SK-N-SH (cell line): ENCODE data around the gene PLXNB3. TPM values are rescaled to one million over a fixed set of nuclear protein-coding genes. Genes with fewer than 3 reads are reported as not detected.
"Not testable (repeated sequence)": the region's sequence is repeated elsewhere in the genome, so short reads cannot be mapped to it uniquely, and the experiment has no call there.

Experiments used
- CTCF ChIA-PET: fragments of 300-600, 350-600 bp; formaldehyde crosslinking; extraction: SDS; loops from one replicate; lab custom pipeline; 2021; lab: Yijun Ruan, JAX
- POLR2A ChIA-PET: fragments of 350-600 bp; sonication (Branson Sonifier 250); formaldehyde crosslinking; extraction: SDS; loops from one replicate; lab custom pipeline; 2020; ENCODE audit warnings: antibody characterized with exemption, inconsistent platforms; lab: Yijun Ruan, JAX
- DNase-seq: peaks from one replicate; pipeline ENCODE4 v3.0.0; 2012
- H2AFZ ChIP-seq: fragments of 200-600 bp; sonication (generic); 2 replicates; pipeline ENCODE4 v1.8.1; 2016; ENCODE audit warnings: antibody characterized with exemption, mild to moderate bottlenecking, low read depth
- H3F3A ChIP-seq: fragments of 200-600 bp; sonication (generic); replicated peaks from 2 replicates; pipeline ENCODE3; 2016; ENCODE audit warnings: antibody characterized with exemption, mild to moderate bottlenecking; ENCODE audit not compliant: insufficient read depth
- H3K27ac ChIP-seq, 2 experiments: fragments of 200-500 bp in 1 of 2; fragments of 200-600 bp in 1 of 2; sonication (Bioruptor generic) in 1 of 2; sonication (generic), shearing (Covaris generic) in 1 of 2; 2 replicates each; pipeline versions ENCODE4 v1.5.1 to v1.6.1; 2014 to 2016; ENCODE audit warnings: low read depth in 2 of 2, inconsistent platforms in 1 of 2, low read length in 1 of 2, mild to moderate bottlenecking in 1 of 2, mixed read lengths in 1 of 2
- H3K27me3 ChIP-seq: fragments of 200-600 bp; sonication (generic), shearing (Covaris generic); 2 replicates; pipeline ENCODE4 v1.6.1; 2016; ENCODE audit warnings: mixed run types; ENCODE audit not compliant: insufficient read depth
- H3K36me3 ChIP-seq, 2 experiments: fragments of 200-500 bp in 1 of 2; fragments of 200-600 bp in 1 of 2; sonication (Bioruptor generic) in 1 of 2; sonication (generic) in 1 of 2; replicated peaks in 1 of 2; 2 replicates each; pipeline versions ENCODE3 to v1.5.1; 2014 to 2016; ENCODE audit warnings: low read length in 1 of 2, mild to moderate bottlenecking in 1 of 2; ENCODE audit not compliant: insufficient read depth in 2 of 2, control insufficient read depth in 1 of 2
- H3K4me1 ChIP-seq, 2 experiments: fragments of 200-500 bp in 1 of 2; fragments of 200-600 bp in 1 of 2; sonication (Bioruptor generic) in 1 of 2; sonication (generic), shearing (Covaris generic) in 1 of 2; 2 replicates each; pipeline versions ENCODE4 v1.5.1 to v1.6.1; 2014 to 2016; ENCODE audit warnings: low read depth in 1 of 2, low read length in 1 of 2, mixed run types in 1 of 2; ENCODE audit not compliant: insufficient read depth in 2 of 2, control insufficient read depth in 1 of 2
- H3K4me2 ChIP-seq: fragments of 200-600 bp; sonication (generic), shearing (Covaris generic); 2 replicates; pipeline ENCODE4 v1.6.1; 2017; ENCODE audit warnings: mixed run types
- H3K4me3 ChIP-seq, 2 experiments: fragments of 200-500 bp in 1 of 2; fragments of 200-600 bp in 1 of 2; sonication (Bioruptor generic) in 1 of 2; sonication (generic), shearing (Covaris generic) in 1 of 2; 2 replicates each; pipeline versions ENCODE4 v1.5.1 to v1.8.1; 2014 to 2016; ENCODE audit warnings: low read depth in 2 of 2, inconsistent platforms in 1 of 2, low read length in 1 of 2, mild to moderate bottlenecking in 1 of 2, mixed read lengths in 1 of 2, moderate library complexity in 1 of 2
- H3K79me2 ChIP-seq: fragments of 200-600 bp; sonication (generic); 2 replicates; pipeline ENCODE4 v1.8.1; 2017; ENCODE audit warnings: mild to moderate bottlenecking; ENCODE audit not compliant: insufficient read depth
- H3K9ac ChIP-seq: fragments of 200-600 bp; sonication (generic); 2 replicates; pipeline ENCODE4 v1.6.1; 2017; ENCODE audit warnings: mixed run types
- H3K9me2 ChIP-seq: fragments of 200-600 bp; sonication (generic); 2 replicates; pipeline ENCODE4 v1.6.1; 2017; ENCODE audit warnings: mixed run types
- H3K9me3 ChIP-seq: fragments of 200-600 bp; sonication (generic); 2 replicates; pipeline ENCODE4 v1.6.1; 2017; ENCODE audit warnings: mixed run types, mild to moderate bottlenecking, moderate library complexity
- H4K20me1 ChIP-seq: fragments of 200-600 bp; sonication (generic); 2 replicates; pipeline ENCODE4 v1.6.1; 2017; ENCODE audit warnings: mild to moderate bottlenecking, mixed run types; ENCODE audit not compliant: insufficient read depth
- ELF1 ChIP-seq: IDR thresholded peaks from 2 replicates; pipeline ENCODE4 v1.4.0; 2012
- FOXJ3 ChIP-seq: sonication (generic); formaldehyde crosslinking; IDR thresholded peaks from 2 replicates; pipeline ENCODE4 v1.5.1; 2020; ENCODE audit warnings: mild to moderate bottlenecking, missing genetic modification reagents
- NFIC ChIP-seq: IDR thresholded peaks from 2 replicates; pipeline ENCODE4 v1.4.0; 2012; ENCODE audit warnings: borderline replicate concordance
- NRF1 ChIP-seq: IDR thresholded peaks from 2 replicates; pipeline ENCODE4 v1.6.1; 2012; ENCODE audit warnings: low read depth, mild to moderate bottlenecking, low read length
- SIN3A ChIP-seq: IDR thresholded peaks from 2 replicates; pipeline ENCODE4 v1.6.1; 2012; ENCODE audit warnings: low read depth, mild to moderate bottlenecking, low read length, moderate library complexity, borderline replicate concordance
- SMC3 ChIP-seq: IDR thresholded peaks from 2 replicates; pipeline ENCODE4 v1.6.1; 2012; ENCODE audit warnings: low read depth, low read length, improper control_type of control experiment
- USF2 ChIP-seq: fragments of 150-350 bp; IDR thresholded peaks from 2 replicates; pipeline ENCODE4 v1.6.1; 2017; ENCODE audit warnings: antibody characterized with exemption, low read length, low read depth, borderline replicate concordance
- WGBS: methylation state at CpG from one replicate; pipeline ENCODE4 v1.1.6; 2017; ENCODE audit warnings: low lambda C conversion rate; 5-methylcytosine and 5-hydroxymethylcytosine counted together
- polyA plus RNA-seq, 3 experiments: library from polyadenylated mRNA; depleted of rRNA; stranded (reverse); fragments of >200 nt; gene quantifications; 2 replicates each; pipeline ENCODE4 v1.2.3, GENCODE V29; 2012
- TF ChIP-seq, protein P1 (sequence below): IDR thresholded peaks from 2 replicates; pipeline ENCODE4 v1.4.0; 2012; ENCODE audit warnings: low read depth, borderline replicate concordance

PLXNB3 gene
- polyA plus RNA-seq, 1 of the 3 experiments (the other 2 are of a cell fraction): 15.5 TPM

DNA sequence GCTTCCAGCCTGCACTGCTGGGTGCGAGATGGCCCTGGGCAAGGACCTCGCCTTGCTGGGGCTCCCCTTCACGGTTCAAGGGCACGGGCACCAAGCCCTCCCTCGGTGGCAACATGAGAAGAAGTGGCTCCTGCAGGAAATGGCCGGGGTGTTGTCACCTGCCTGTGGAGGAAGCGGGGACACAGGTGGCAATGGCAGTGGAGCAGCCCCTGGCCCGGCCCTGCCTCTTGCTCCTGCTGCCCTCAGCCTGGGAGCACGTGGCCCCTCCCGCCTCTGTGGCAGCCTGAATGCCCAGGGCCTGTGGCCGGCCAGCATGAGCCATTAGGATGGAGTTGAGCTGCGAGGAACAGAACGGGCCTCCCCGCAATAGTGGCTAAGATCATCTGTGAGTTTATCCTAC lies 22.6 kb upstream of the PLXNB3 start:
- Histone ChIP-seq H3K27ac (no peak overlapping the region), H4K20me1 (no peaks in the 10 kb centered on the region), H3K4me3 (no peak overlapping the region), H2AFZ (no peak overlapping the region), H3K4me1 (peaks cover 0 to 7% of the 10 kb centered on the region in 2 experiments; a peak in 1 of 4 replicates), H3F3A (no peaks in the 10 kb centered on the region), H3K4me2 (no peak overlapping the region), H3K79me2 (no peaks in the 10 kb centered on the region), H3K36me3 (peaks cover 0 to 4% of the 10 kb centered on the region in 2 experiments), H3K9me3 (no peaks in the 10 kb centered on the region), H3K9me2 (no peaks in the 10 kb centered on the region), H3K27me3 (no peaks in the 10 kb centered on the region; the same call in none of the 2 replicates), H3K9ac (no peak overlapping the region)
- TF ChIP-seq ELF1: no peak
- no peak for TF ChIP-seq USF2
- TF ChIP-seq NFIC: no peak
- TF ChIP-seq SMC3: no peak
- no peak for TF ChIP-seq FOXJ3 (CRISPR knock-in tag)
- no peak for TF ChIP-seq SIN3A
- TF ChIP-seq, protein P1, sequence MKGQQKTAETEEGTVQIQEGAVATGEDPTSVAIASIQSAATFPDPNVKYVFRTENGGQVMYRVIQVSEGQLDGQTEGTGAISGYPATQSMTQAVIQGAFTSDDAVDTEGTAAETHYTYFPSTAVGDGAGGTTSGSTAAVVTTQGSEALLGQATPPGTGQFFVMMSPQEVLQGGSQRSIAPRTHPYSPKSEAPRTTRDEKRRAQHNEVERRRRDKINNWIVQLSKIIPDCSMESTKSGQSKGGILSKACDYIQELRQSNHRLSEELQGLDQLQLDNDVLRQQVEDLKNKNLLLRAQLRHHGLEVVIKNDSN: no peak
- TF ChIP-seq NRF1: no peak
- DNase-seq: no peak
- CTCF ChIA-PET: no interaction called here
- WGBS: 42% methylated on average over 9 of the region's 14 CpGs
- POLR2A ChIA-PET: no interaction called here

GRCh38 chrX:153742111-153742510 lies 21.9 kb upstream of the PLXNB3 start:
- H3K9me3 ChIP-seq, POLR2A ChIA-PET, H3K36me3 ChIP-seq, H3K4me1 ChIP-seq, H3K4me2 ChIP-seq, H3K27ac ChIP-seq, CTCF ChIA-PET, H3K79me2 ChIP-seq, H3K4me3 ChIP-seq, H2AFZ ChIP-seq, H3F3A ChIP-seq, H3K27me3 ChIP-seq, H4K20me1 ChIP-seq, H3K9ac ChIP-seq, H3K9me2 ChIP-seq, DNase-seq: not testable (repeated sequence)
- 49% methylated on average over 11 of the region's 14 CpGs for WGBS

GRCh38 chrX:153742796-153743467 lies 21.1 kb upstream of the PLXNB3 start:
- H3K9ac ChIP-seq, H3K9me3 ChIP-seq, CTCF ChIA-PET, H3K79me2 ChIP-seq, H3K4me3 ChIP-seq, H2AFZ ChIP-seq, H4K20me1 ChIP-seq, H3K27ac ChIP-seq, H3K4me2 ChIP-seq, POLR2A ChIA-PET, H3F3A ChIP-seq, H3K9me2 ChIP-seq, H3K36me3 ChIP-seq, H3K27me3 ChIP-seq, H3K4me1 ChIP-seq, DNase-seq: not testable (repeated sequence)
- WGBS: no CpG with 5 or more reads among the region's 32 CpGs

DNA sequence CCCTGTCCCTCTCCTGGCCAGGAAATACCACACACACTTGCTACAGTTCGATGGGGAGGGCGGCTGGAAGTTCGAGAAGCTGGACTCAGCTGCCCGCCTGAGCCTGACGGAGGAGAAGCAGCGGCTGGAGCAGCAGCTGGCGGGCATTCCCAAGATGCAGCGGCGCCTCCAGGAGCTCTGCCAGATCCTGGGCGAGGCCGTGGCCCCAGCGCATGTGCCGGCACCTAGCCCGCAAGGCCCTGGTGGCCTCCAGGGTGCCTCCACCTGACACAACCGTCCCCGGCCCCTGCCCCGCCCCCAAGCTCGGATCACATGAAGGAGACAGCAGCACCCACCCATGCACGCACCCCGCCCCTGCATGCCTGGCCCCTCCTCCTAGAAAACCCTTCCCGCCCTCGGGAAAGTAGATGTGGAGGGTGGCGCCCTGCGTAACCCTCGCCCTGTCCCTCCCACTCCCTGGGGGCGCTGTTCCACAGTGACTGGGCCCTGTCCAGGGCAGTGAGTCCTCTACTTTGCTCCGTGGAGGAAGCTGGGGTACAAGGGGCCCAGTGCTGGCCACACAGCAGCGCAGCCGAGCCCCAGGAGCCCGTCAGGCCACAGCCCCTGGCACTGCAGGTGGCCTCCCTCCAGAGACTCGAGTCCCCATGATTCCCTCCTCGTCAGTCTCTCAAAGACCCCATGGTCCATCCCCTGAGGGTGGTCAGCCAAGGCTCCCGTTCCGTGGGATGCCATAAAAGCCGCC lies 20.4 kb upstream of the PLXNB3 start:
- H3K9ac ChIP-seq, H3K9me3 ChIP-seq, H3K36me3 ChIP-seq, H3K9me2 ChIP-seq, H3K79me2 ChIP-seq, H3F3A ChIP-seq, H3K27me3 ChIP-seq, POLR2A ChIA-PET, H4K20me1 ChIP-seq, H3K4me3 ChIP-seq, H3K4me1 ChIP-seq, CTCF ChIA-PET, H2AFZ ChIP-seq, H3K27ac ChIP-seq, DNase-seq, H3K4me2 ChIP-seq: not testable (repeated sequence)
- WGBS: 49% methylated on average over 7 of the region's 35 CpGs
